ENCODE data around the gene KRT78.

KRT78 gene

DNA sequence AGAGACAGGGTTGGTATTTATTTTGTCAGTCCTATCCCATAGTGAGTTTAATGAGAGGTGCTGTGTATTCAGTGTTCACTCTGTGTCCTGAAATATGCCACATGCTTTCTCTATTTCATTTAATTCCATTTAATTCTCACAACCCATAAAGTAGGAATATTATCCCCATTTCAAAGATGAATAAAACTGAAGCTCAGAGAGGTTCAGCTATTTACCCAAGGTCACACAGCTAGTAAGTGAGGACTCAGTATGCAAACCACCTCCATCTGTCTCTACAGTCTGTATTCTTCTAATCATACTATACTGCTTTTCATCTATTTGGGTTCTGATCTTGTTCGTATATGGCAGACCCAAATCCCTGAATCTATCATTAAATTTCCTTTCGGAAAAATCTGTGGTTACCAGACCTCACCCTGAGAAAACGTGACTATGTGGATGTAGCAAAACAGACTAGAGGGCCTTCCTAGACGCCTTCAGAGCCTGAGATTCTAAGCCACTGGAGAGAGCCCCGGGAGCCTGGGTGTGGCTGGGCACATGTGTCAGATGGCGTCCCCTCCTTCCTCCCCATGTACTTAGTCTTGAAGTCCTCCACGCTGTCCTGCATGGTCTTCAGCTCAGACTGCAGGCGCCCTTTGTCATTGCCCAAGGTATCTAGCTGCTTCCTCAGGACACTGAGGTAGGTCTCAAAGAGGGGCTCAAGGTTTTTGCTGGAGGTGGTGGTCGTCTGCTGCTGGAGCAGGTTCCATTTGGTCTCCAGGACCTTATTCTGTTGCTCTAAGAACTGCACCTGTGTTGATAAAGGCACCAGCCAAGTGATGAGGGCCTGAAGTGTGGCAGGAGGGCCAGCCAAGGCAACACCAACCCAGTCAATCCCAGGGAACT is 37.4 kb downstream of the KRT78 start:
- no peak for DNase-seq

DNA sequence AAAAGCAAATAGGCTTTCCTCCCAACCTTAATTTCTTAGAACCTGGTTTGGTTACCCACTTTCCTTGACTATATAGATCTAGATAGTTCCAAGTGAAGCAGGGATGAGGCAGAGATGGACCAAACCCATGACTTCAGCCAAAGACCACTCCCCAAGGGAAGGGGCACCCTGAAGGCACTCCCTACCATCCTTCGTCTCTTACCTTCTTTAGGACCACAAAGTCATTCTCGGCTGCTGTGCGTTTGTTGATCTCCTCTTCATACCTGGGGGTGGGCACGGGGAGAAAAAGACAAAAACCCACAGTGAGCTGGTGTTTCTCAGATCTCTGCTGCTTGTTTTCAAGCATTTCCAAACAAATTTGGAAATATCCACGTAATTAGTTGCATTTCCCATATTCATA is 38.2 kb downstream of the KRT78 start:
- no peak for DNase-seq

DNA sequence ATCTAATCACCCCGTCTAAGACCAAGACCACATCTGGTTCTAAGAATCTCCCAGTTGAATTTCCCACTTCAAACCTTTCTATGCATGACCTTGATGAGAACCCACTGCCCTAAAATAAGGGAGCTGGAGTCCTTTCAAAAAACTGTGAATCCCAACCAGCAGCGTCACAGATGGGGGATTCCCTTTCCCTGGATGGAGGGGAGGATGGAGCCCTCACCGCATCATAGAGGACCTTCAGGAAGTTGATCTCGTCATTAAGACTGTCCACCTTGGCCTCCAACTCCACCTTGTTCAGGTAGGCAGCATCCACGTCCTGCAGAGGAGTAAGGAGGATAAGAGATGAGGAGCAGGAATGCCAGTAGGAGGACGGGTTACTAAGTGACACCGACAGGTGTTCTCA is 39.6 kb downstream of the KRT78 start:
- DNase-seq: no peak

DNA sequence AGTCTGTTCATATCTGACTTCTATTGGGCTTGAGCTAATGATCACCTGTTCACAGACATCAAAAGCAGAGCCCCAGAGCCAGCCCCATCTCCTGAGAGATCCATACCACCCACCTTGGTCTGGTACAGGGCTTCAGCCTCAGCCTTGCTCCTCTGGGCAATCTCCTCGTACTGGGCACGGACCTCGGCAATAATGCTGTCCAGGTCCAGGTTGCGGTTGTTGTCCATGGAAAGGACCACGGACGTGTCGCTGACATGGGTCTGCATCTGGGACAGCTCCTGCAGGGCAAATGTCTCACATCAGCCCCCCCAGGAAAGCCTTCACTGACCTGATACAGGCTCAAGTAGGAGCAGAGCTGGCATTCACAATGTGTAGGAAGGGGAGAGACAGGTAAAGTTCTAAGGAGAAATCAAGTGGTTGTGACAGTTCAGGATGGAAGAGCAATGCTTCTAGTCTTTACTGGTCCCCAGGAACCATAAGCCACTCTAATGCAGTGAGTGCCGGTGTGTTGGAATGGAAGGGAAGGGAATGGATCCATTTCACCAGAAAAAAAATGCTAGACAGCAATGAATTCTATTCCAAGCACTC is 40.1 kb downstream of the KRT78 start:
- no peak for DNase-seq

DNA sequence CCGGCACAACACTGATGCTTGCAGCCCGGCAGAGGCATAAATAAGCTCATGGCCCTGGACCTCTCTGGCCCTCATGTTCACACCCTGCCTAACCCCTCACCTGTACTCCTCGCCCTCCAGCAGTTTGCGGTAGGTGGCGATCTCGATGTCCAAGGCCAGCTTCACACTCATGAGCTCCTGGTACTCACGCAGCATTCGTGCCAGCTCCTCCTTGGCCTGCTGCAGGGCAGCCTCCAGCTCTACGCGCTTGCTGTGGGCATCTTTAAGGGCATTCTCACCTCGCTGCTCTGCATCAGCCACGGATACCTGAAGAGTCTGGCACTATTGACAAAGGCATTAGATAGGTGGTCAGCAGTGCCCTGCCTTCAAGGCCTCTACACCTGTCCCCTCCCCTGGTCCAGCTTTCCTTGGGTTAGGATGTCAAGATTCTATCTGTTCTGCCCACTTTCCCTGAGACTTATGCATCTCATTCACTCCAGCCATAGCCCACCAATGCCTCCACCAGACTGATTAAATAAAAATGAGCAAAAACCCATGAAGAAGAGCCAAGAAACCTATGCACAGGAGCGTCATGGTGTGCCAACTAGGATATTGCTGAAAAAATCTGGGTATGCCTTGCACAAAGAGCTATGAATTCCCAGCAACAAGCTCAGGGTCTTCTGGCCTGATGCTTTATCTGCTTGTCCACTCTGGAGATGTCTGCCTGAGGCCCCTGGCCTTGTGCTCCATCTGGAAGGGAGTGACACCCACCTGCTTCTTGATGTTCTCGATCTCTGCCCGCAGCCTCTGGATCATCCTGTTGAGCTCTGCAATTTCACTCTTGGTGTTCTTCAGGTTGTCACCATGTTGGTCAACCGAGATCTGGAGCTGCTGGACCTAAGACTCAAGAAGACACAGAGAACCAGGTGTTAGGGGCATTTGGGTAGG is 41.0 kb downstream of the KRT78 start:
- DNase-seq: no peak

DNA sequence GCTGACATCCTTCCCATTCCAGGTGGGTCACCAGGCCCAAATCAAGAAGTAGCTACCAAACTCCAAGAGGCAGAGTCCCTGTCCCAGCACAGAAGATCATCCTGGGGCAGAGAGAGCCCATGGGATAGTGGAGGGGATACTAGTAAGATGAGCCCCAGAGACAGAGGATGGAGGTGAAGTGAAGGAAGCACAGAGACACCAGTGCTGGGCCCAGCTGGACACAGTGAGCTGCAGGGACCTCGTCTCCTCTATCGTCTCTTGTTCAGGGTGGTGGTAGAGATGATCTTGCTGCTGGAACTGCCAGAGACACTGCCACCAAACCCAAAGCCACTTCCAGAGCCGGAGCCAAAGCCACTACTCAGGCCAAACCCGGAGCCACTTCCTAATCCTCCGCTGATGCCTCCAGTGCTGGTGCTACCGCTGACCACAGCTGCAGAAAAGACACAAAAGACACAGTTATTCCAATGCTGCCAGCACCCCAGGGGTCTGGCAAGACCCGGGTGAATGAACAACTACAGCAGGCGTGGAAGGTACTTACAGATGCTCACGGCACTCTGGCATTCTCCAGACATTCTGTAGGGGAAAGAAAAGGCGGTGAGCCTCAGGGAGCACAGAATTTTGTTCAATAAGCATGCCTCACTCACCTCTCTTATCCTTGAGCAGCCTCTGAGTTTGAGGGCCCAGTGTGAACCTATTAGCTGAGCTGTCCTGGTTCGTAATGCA is 41.8 kb downstream of the KRT78 start:
- DNase-seq: no peak

DNA sequence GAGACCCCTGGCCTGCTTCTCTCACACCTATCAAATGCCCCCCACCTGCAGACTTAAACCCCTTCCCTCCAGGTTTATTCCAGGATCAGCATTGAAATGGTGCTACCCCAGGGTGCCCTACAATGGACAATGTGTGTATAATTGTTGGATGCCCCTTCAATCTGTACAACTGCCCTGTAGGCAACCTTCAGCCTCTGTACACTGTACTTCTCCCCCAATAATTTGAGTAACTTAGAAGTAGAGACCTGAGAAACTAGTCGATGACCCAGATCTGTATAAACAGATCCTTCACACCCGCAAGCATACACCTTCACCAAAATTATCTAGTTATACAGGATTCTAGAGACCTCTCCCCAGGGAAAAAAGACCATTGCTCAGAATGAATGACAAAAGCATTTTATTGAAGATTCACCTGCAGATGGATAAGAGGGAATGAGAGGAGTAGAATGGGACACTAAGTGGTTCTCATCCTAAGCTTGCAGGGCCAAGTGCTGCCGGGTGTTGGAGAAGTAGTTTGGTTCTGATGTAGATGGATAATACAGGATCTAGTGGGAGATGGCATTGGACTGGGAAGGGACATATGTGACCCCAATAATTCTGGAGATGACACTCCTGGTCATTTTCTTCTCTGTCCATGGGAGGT is 42.5 kb downstream of the KRT78 start:
- DNase-seq: no peak

DNA sequence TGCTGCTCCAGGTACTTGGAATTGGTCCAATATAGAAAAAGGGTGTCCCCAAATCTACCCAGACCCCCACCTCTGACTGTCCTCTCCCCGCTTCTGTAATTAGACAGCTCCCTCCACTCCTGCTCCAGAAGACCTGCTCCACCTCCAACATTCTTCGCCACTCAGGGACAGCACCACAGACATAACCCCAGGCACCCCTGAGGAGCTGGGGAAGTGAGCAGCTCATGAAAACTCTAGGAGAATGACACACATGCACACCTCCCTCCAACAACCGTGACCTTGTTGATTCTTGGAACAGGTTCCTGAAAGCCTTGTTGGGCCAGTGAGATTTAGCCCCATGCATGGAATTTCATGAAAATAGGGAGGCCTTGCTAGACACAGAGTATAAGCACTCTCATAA is 43.1 kb downstream of the KRT78 start:
- no peak for DNase-seq

DNA sequence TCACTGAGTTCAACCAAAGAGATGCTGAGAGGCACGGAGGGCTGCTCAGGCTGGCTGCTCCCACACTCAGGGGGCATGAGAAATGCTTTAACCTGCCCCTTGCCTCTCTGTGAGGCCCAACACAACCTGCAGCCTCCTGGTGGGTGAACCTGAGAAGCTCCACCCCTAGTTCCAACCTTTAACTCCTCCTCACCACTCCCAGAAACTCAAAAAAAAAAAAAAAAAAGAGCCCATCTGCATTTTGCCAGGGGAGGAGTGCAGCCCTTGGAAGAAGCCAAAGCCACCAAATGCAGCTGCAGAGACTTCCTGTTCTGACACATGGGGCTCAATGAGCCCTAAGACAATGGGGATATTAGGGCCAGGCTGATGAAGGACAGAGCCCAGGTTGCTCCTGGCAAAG is 43.8 kb downstream of the KRT78 start:
- no peak for DNase-seq

DNA sequence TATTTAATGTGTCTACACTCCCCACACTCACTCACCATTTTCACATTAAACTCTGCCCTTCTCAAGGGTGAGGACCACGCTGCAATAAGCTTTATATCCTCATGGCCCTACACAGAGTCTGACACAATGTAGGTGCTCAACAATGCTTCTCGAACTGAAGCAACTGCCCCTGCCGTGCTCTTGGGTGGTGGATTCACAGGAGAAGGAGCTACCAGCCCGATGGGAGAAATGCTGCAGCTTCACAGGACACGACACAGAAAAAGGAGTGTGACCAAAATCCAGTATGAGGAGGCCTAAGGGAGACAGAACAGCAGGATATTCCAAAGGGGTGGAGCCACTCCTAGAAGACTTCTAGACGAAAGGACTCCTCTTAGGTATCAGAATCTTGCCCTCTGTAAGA is 46.4 kb downstream of the KRT78 start:
- DNase-seq: no peak

DNA sequence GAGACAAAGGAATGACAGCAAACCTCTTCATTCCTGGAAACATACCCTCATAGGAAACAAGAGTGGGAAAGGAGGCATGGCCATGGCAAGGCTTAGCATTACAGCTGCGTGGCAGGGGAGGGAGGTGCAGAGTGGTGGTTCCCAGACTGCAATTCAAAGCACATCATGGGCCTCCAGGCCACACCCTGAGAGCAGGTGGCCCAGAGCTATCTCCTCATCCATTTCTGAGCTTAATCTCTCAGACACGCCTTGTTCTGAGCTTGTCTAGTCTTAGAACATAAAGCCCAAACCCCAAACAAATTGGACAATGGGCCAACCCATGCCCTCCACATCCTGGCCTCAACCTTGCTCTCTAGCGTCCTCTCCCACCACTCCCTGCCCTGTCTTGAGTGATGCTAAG is 47.0 kb downstream of the KRT78 start:
- DNase-seq: no peak

DNA sequence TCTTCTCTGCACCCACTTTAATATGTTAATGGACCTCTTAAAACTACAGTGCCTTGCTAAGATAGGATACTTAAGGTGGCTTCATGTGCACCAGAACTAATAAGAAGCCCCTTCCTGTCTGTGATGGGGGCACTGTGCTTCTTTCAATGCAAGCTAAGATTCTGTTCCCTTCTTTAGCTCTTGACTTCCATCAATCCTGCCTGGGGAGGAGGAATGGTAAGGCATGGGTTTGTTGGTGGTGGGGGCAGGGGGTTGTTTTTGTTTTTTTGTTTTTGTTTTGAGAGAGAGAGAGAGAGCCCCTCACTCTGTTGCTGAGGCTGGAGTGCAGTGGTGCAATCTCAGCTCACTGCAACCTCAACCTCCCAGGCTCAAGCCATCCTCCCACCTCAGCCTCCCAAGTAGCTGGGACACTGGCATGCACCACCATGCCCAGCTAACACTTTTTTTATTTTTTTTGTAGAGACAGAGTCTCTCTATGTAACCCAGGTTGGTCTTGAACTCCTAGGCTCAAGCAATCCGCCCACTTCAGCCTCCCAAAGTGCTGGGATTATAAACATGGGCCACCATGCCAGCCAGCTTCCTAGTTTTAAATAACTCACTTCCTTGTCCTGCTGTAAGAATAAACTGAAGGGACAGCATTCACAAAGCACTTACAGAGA is 48.4 kb downstream of the KRT78 start:
- DNase-seq: no peak

DNA sequence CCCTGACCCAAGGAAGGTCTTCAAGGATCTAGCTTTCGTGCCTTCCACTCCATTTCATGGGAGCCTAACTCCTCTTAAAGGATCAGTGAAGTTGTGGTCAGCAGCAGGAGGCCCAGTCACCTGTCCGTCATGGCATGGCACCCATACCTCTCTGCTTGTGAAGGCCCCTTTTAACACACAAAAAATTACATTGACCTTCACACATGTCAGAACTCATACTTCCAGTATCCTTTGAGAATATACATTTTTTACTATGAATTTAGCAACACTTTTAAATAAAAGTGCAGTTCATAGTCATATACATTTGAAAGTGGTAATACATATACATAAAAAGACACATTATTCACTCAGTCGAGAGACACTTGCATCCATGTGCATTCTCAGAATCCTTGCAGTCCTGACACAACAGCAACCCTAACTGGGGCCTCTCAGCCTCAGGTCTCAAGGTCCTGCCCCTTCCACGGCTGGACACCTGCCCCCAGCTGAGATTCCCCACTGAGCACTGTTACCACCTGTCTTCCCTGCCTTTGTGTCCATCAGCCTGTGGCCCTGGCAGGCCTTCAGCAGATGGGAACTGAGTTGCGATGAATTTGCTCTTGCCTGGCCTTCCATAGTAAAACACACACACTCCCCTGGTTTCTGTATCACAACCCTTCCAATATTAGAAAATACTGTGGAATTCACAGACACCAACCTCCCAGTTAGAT is 49.1 kb downstream of the KRT78 start:
- no peak for DNase-seq

DNA sequence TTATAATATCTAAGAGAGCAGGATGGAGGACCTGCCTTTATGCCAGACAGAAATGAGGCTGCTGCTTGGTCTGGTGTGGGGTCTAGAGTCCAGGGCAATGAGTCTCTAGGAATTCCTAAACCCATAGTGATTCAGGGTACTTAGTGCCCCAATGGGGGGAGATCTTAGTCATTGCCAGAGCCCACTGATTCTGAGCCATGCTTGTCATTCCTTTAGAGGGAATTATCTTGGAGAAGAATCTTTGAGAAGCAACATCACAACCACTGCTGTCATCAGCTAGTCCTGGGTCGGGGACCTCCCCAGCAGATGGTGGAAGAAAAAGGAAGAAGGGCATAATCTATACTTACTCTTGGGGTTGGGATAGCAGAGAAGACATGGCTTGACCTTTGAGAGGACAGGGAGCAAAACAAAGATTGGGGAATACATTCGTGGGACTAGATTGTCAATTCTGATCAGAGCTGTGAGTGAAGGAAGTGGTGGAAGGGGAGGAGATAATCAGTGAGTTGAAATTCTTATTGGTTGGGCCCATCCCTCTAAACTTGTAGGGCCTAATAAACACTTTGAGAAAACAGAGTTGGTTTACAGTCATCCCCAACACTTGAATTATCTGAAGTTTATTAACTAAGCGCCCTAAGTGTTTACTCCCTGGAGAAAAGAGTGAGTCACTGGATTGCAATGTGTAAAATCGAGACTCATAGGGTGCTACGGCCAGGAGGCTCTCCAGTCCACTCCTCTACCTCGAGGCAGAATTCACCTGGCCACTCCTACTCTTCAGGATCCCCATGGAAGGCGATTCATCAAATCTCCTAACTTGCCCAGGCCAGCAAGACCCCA is 49.9 kb downstream of the KRT78 start:
- no peak for DNase-seq

DNA sequence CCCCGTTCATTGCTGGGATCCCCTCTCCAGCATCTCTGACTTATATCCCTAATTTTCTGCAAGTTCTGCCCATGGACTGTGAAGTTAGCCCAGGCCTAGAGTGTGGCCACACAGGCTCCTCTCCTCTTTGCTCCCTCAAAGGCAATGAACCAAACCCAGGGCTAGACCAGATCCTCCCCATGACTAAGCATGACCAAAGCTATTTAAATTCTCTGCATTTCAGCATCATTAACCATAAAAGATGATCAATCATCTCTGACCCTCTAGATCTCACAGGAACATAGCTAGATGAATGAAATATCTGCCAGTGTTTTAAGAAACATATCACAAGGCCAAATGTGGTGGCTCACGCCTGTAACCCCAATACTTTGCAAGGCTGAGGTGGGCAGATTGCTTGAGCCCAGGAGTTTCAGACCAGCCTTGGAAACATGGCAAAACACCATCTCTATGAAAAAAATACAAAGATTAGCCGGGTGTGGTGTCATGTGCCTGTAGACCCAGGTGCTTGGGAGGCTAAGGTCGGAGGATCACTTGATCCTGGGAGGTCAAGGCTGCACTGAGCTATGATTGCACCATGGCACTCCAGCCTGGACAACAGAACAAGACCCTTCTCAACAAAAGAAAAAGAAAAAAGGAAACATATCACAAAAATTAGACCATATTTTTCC is 50.7 kb downstream of the KRT78 start:
- no peak for DNase-seq

DNA sequence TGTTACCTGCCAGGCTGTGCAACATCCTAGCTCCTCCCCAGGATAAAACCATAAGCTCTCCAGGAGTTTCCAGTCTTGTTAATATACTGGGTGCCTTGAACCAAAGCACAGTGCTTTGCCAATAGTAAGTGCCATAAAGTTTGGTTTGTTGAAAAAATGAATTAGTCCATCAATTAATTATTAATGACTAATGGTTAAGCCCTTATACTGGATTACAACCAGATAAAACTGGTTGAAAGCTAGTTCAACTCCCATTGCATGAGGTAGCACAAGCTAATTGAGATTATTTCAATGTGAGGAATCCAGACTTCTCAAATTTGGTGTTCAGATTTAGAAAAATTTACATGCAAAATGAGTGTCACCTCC is 51.3 kb downstream of the KRT78 start:
- no peak for DNase-seq

DNA sequence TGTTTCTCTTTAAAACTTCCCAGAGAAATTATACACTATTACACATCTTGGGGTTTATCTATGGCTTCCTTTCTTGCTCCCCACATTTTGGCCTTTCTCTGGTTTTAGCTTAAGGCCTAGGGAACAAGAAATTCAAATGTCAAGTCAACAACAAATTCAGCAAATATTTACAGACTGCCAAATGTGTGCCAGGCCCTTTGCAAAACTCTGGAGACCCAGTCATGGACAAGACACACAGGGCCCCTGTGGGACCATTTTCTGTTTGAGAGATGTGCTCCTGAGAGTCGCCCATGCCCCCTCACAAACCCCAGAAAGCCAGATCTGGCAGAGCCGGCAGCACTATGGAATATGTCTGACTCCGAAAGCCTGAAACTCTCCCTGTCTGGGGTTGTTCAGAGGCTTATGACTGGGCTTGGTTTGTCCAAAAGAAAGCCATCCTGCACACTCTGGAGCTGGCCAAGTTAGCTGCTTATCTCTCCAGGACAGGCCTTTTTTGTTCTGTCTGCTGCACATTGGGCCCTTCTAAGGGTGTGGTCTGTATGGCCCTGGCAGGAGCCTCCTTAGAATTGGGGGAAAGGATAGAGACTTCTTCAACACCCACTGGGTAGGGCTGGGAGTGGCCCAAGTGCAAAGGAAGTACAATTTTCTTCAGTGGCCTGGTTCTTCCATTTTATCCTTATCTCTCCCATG is 51.8 kb downstream of the KRT78 start:
- DNase-seq: no peak

DNA sequence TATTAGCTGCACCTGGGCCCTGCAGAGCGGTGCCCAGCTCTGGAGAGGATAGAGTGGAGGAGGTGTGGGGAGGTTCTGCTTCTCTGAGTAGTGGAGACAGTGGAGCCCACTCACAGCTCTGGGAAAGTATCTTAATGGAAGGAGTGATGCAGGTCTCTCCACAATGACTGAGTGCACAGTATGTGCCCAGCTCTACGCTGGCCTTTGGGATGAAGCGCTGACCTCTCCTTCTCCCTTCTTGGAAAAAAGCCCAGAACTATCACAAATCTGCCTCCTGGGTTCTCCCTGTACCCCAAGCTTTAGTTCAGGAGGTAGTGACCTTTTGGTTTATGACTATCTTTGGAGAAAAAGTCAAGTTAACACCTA is 52.4 kb downstream of the KRT78 start:
- DNase-seq: no peak

Measured in activated CD4-positive, alpha-beta T cell treated with anti-CD3 and anti-CD28 coated beads, Interleukin-2, Interleukin-6, amounts not matched to agents 100 ng/mL and 50 ng/mL, durations not matched to agents 16 hours and 8 hours (primary cell).